Ishikawa (cell line): ENCODE results near the gene CCDC70.
A peak's percentile ranks its signal among the peaks of the same experiment; 100 is the strongest.

Source experiments
- CREB1 ChIP-seq: IDR thresholded peaks from 2 replicates; pipeline ENCODE4 v1.6.1; 2012; ENCODE audit warnings: low read depth
- FOXM1 ChIP-seq: IDR thresholded peaks from 2 replicates; pipeline ENCODE4 v1.6.1; 2012; ENCODE audit warnings: low read depth, borderline replicate concordance
- RAD21 ChIP-seq: IDR thresholded peaks from 2 replicates; pipeline ENCODE4 v1.6.1; 2012; ENCODE audit warnings: low read depth
- TAF1 ChIP-seq: IDR thresholded peaks from 2 replicates; pipeline ENCODE4 v1.6.1; 2012; ENCODE audit warnings: low read depth, mild to moderate bottlenecking
- TCF12 ChIP-seq: IDR thresholded peaks from 2 replicates; pipeline ENCODE4 v1.6.1; 2012; ENCODE audit warnings: low read depth
- TEAD4 ChIP-seq: IDR thresholded peaks from 2 replicates; pipeline ENCODE4 v1.6.1; 2012
- TF ChIP-seq, protein P1 (sequence below): IDR thresholded peaks from 2 replicates; pipeline ENCODE4 v1.6.1; 2012; ENCODE audit warnings: low read depth, mild to moderate bottlenecking
- TF ChIP-seq, protein P2 (sequence below): IDR thresholded peaks from 2 replicates; pipeline ENCODE4 v1.6.1; 2012
- TF ChIP-seq, protein P3 (sequence below): IDR thresholded peaks from 2 replicates; pipeline ENCODE4 v1.6.1; 2012

DNA sequence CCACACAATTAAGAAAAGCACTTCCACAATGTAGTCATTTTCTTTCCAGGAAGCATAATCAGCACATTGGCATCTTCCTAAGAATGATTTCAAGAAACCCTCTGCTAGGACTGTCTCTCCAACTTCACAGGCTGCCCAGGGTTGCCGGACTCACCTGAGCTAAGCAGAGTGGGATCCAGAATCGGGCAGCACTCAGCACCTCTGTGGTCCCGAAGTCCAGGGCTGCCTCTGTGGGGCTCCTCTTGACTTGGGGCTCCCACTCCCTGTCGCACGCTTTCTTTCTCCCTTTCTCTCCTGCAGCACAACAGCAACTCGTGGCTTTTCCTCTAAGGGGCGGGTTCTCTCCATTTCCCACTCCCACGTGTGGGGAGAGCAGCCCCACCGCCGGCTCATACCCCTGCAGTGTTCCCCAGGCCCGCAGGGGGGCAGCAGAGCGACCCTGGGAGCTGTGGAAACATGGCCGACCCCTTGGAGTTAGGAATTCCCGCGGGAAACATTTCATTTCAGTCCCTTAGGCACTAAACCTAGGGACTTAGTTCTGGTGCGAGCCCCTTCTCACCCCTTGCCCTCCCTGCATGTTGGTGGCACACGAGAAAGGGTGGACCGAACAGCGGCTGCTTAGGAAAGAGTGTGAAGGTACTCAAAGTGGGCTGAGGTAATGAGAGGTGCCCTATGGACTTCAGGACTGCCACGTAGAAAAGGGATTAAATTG, 16.8 kb upstream of the CCDC70 start, which contains the start of gene TMEM272:
- no peak for TF ChIP-seq TCF12
- no peak for TF ChIP-seq FOXM1
- TF ChIP-seq, protein P1, sequence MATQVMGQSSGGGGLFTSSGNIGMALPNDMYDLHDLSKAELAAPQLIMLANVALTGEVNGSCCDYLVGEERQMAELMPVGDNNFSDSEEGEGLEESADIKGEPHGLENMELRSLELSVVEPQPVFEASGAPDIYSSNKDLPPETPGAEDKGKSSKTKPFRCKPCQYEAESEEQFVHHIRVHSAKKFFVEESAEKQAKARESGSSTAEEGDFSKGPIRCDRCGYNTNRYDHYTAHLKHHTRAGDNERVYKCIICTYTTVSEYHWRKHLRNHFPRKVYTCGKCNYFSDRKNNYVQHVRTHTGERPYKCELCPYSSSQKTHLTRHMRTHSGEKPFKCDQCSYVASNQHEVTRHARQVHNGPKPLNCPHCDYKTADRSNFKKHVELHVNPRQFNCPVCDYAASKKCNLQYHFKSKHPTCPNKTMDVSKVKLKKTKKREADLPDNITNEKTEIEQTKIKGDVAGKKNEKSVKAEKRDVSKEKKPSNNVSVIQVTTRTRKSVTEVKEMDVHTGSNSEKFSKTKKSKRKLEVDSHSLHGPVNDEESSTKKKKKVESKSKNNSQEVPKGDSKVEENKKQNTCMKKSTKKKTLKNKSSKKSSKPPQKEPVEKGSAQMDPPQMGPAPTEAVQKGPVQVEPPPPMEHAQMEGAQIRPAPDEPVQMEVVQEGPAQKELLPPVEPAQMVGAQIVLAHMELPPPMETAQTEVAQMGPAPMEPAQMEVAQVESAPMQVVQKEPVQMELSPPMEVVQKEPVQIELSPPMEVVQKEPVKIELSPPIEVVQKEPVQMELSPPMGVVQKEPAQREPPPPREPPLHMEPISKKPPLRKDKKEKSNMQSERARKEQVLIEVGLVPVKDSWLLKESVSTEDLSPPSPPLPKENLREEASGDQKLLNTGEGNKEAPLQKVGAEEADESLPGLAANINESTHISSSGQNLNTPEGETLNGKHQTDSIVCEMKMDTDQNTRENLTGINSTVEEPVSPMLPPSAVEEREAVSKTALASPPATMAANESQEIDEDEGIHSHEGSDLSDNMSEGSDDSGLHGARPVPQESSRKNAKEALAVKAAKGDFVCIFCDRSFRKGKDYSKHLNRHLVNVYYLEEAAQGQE = no peak
- TF ChIP-seq, protein P2, sequence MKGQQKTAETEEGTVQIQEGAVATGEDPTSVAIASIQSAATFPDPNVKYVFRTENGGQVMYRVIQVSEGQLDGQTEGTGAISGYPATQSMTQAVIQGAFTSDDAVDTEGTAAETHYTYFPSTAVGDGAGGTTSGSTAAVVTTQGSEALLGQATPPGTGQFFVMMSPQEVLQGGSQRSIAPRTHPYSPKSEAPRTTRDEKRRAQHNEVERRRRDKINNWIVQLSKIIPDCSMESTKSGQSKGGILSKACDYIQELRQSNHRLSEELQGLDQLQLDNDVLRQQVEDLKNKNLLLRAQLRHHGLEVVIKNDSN = no peak
- no peak for TF ChIP-seq TEAD4
- no peak for TF ChIP-seq CREB1
- TF ChIP-seq, protein P3, sequence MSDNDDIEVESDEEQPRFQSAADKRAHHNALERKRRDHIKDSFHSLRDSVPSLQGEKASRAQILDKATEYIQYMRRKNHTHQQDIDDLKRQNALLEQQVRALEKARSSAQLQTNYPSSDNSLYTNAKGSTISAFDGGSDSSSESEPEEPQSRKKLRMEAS = no peak
- TF ChIP-seq TAF1 = no peak
- peak; percentile 39 for TF ChIP-seq RAD21
